ENCODE data around the gene THRB. TPM values are rescaled to one million over a fixed set of nuclear protein-coding genes. Genes with fewer than 3 reads are reported as not detected.

THRB gene
- total RNA-seq, 4 donors from 2014 or later: 6.3 to 10.3 (median 8.5) TPM

DNA sequence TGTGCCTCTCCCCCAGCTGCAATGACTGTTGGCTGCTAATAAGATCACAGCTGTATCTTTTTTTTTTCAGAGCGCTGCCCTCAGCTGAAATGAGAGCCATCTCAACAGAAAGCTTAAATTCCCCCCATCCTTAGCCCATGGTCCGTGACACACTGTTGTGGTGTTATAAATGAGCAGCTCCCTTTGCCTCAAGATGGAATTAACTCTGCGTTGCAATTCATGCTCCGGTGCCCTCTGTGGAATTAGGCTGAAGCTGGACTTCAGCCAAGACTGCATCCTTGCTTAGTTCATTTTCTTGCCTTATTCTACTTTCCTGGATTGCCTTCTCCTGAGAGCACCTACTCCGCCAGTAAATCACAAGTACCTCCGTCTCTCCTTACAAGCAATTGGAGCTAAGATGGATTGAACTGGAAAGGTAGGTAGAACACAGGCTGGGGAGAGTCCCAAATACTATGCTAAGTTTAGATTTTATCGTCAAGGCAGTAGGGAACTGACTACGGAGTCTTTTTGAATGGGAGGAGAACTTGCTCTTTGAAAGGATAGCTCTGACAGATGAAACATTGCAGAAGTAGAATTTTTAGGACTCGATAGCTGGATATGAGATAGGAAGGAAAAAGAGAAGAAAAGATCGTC lies 39.0 kb upstream of the THRB start:
- Histone ChIP-seq H3K27me3 (no peaks in the 10 kb centered on the region), H3K27ac (no peak overlapping the region), H3K9me3 (no peaks in the 10 kb centered on the region), H3K36me3 (no peaks in the 10 kb centered on the region), H3K4me1 (no peaks in the 10 kb centered on the region), H3K4me3 (no peak overlapping the region)
- whole genome bisulfite sequencing, 2 donors: 77 to 78% methylated on average over 10 of the region's 10 CpGs
- TF ChIP-seq EP300 (IDR thresholded peaks at IDR 0.05) (no peak), CTCF (IDR thresholded peaks at IDR 0.05) (no peak), POLR2A (IDR thresholded peaks at IDR 0.05) (no peak)
- DNase-seq (ENCODE audit: low spot score in 2 of 2): no peak

GRCh38 chr3:24530471-24530870 lies 35.8 kb upstream of the THRB start:
- TF ChIP-seq EP300 (IDR thresholded peaks at IDR 0.05) (no peak), POLR2A (IDR thresholded peaks at IDR 0.05) (no peak), CTCF (IDR thresholded peaks at IDR 0.05) (no peak)
- no peaks in the 10 kb centered on the region for H3K9me3 ChIP-seq
- H3K4me1 ChIP-seq: no peaks in the 10 kb centered on the region
- H3K36me3 ChIP-seq: no peaks in the 10 kb centered on the region
- H3K27me3 ChIP-seq: no peaks in the 10 kb centered on the region
- DNase-seq (ENCODE audit: low spot score in 2 of 2): no peak
- H3K4me3 ChIP-seq: no peak overlapping the region
- no peak overlapping the region for H3K27ac ChIP-seq
- 50 to 57% methylated on average over 4 of the region's 4 CpGs for WGBS, 2 donors

DNA sequence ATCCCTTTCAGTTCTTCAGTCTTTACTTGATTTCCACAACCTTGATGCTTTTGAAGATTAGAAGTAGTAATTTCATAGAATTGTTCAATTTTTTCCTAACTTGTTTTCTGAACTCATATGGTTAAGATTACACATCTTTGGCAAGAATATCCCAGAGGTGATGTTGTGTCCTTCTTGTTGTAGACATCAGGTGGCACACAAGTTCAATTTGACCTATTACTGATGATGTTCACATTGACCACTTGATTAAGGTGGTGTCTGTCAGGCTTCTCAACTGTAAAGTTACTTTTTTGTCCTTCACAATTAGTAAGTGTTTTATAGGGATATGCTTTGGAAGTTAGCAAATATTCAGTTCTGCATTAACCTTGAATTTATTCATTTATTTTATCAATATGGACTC lies 34.6 kb upstream of the THRB start:
- Histone ChIP-seq H3K27me3 (no peaks in the 10 kb centered on the region), H3K27ac (no peak overlapping the region), H3K4me3 (no peak overlapping the region), H3K36me3 (no peaks in the 10 kb centered on the region), H3K4me1 (no peaks in the 10 kb centered on the region), H3K9me3 (no peaks in the 10 kb centered on the region)
- TF ChIP-seq EP300 (IDR thresholded peaks at IDR 0.05) (no peak), POLR2A (IDR thresholded peaks at IDR 0.05) (no peak), CTCF (IDR thresholded peaks at IDR 0.05) (no peak)
- no peak for DNase-seq (ENCODE audit: low spot score in 2 of 2)

DNA sequence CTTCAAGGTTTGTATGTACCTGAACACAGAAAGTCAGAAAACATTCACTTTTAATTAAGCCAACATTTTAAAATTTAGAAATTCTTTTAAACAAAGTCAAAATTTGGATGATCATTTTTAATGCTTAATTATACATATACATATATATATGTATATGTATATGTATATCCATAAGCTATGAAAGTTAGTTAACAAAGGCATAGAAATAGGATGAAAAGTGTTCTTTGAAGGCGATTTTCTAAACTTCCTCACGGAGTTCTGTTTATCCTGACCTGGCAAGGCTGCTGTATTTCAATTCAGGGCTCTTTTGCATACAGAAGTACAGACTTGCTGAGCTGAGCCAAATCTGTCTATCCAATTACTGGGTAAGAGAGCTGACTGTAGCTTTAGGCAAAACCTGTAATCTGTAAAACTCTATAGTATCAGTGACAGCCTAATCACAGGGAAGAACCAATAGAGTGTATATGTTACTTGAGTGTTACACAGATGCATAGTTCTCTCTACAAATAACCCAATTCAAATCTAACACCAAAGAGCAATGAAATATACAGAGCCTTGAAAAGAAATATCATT lies 32.1 kb upstream of the THRB start:
- H3K27ac ChIP-seq: no peak overlapping the region
- H3K4me1 ChIP-seq: peaks cover 0 to 6% (median 2%) of the 10 kb centered on the region in 4 donors
- DNase-seq (ENCODE audit: low spot score in 2 of 2): no peak
- peaks cover 0 to 6% of the 10 kb centered on the region in 2 donors for H3K27me3 ChIP-seq
- H3K4me3 ChIP-seq: no peak overlapping the region
- no peaks in the 10 kb centered on the region for H3K36me3 ChIP-seq
- WGBS, 2 donors: 52 to 69% methylated on average over 2 of the region's 2 CpGs
- H3K9me3 ChIP-seq: no peaks in the 10 kb centered on the region
- TF ChIP-seq CTCF (IDR thresholded peaks at IDR 0.05) (no peak), EP300 (IDR thresholded peaks at IDR 0.05) (no peak), POLR2A (IDR thresholded peaks at IDR 0.05) (no peak)

- no peaks in the 10 kb centered on the region for H3K36me3 ChIP-seq
- no peak overlapping the region for H3K27ac ChIP-seq
- peaks cover 0 to 17% of the 10 kb centered on the region in 2 donors for H3K27me3 ChIP-seq
- no peak overlapping the region for H3K4me3 ChIP-seq
- H3K9me3 ChIP-seq: no peaks in the 10 kb centered on the region
- WGBS, 2 donors: 92 to 100% methylated on average over 1 of the region's 1 CpG
- peaks cover 0 to 11% (median 4%) of the 10 kb centered on the region in 4 donors for H3K4me1 ChIP-seq
- no peak for DNase-seq (ENCODE audit: low spot score in 2 of 2)
- TF ChIP-seq EP300 (IDR thresholded peaks at IDR 0.05) (no peak), CTCF (IDR thresholded peaks at IDR 0.05) (no peak), POLR2A (IDR thresholded peaks at IDR 0.05) (no peak)
These were observed 30.9 kb upstream of the THRB start for GRCh38 chr3:24525557-24525956.
